ENCODE results near the gene TCF7. TPM values are rescaled to one million over a fixed set of nuclear protein-coding genes. Genes with fewer than 3 reads are reported as not detected.

Gene TCF7
- total RNA-seq, 1 donor from 2014 or later: 3.0 TPM

DNA sequence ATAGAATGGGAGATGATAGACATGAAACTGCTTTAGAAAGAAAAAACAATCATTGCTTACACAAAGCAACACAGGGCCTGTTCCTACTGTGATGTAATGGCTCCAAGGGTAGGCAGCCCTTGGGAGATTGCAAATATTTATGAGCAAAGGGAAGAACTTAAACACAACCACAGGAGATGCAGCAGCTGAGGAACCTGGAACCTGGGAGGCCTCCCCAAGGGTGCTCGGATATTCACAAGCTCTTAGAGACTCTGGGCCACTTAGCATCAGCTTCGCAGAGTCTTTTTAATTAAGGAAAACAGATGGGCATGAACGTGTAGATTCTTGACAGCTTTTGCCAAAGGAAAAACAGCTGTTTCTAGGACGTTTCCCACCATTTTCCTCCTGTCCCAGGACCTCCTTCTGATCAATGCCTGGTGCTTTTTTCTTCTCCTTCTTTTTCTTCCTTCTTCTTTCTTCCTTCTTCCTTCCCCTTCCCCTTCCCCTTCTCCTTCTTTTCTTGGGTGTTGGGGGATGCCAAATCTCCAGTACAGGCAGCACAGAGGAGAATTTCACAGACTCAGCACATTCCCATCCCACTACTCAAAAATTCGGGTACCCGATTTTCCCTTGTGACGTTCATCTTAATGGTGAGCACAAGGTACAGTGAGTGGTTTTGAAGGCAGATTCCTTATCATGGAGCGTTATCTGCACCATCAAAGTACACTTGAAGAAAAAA lies 28.1 kb upstream of the TCF7 start:
- Histone ChIP-seq H3K4me1 (no peaks in the 10 kb centered on the region), H3K9me3 (replicated peaks) (no peaks in the 10 kb centered on the region), H3K27ac (replicated peaks) (no peak overlapping the region), H3K4me3 (no peak overlapping the region), H3K27me3 (ENCODE audit: low read depth) (no peaks in the 10 kb centered on the region), H3K36me3 (no peaks in the 10 kb centered on the region)
- TF ChIP-seq, protein P1, sequence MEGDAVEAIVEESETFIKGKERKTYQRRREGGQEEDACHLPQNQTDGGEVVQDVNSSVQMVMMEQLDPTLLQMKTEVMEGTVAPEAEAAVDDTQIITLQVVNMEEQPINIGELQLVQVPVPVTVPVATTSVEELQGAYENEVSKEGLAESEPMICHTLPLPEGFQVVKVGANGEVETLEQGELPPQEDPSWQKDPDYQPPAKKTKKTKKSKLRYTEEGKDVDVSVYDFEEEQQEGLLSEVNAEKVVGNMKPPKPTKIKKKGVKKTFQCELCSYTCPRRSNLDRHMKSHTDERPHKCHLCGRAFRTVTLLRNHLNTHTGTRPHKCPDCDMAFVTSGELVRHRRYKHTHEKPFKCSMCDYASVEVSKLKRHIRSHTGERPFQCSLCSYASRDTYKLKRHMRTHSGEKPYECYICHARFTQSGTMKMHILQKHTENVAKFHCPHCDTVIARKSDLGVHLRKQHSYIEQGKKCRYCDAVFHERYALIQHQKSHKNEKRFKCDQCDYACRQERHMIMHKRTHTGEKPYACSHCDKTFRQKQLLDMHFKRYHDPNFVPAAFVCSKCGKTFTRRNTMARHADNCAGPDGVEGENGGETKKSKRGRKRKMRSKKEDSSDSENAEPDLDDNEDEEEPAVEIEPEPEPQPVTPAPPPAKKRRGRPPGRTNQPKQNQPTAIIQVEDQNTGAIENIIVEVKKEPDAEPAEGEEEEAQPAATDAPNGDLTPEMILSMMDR (IDR thresholded peaks at IDR 0.05; ENCODE audit: borderline replicate concordance): no peak
- intact Hi-C loops (cut with micrococcal nuclease): no loop called here
- DNase-seq: no peak

DNA sequence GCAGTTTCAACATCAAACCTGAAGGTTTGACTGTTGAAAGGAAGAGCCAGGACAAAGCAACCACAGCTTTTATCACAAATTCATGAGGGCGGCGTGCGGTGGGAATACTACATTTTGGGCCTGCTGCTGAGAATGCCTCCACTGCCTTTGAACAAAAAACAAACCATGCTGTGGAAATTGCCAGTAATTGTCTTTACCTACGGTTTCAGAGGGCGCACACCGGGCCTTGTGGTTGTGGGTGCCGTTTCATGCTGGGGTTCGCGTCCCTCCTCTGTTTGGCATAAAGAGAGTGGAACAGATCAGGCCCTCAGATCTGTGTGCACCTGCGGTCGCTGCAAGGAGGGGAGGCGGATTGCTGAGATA lies 27.6 kb upstream of the TCF7 start:
- TF ChIP-seq, protein P1 (IDR thresholded peaks at IDR 0.05; ENCODE audit: borderline replicate concordance): no peak
- Histone ChIP-seq H3K27ac (replicated peaks) (no peak overlapping the region), H3K4me3 (no peak overlapping the region), H3K9me3 (replicated peaks) (no peaks in the 10 kb centered on the region), H3K27me3 (ENCODE audit: low read depth) (no peaks in the 10 kb centered on the region), H3K36me3 (no peaks in the 10 kb centered on the region), H3K4me1 (no peaks in the 10 kb centered on the region)
- no peak for DNase-seq
- intact Hi-C loops (cut with micrococcal nuclease): no loop called here

DNA sequence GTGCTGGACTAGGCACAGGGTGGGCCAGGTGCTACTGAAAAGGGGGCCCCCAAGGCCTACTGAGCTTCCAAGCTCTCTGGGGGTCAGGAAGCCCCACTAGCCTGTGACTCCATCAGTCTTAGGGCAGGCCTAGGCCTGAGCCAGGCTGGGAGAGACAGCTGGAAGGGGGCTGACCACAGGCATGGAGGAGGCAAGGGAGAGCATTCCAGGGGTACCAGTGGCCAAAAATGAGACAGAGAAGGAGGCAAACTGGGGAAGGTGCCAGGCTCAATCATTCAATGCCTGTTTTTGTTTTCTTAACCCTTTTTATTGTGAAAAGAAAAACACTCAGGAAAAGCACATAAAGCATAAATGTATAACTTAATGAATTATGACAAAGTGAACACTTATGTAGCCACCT lies 26.2 kb upstream of the TCF7 start:
- Histone ChIP-seq H3K27ac (replicated peaks) (no peak overlapping the region), H3K27me3 (ENCODE audit: low read depth) (no peaks in the 10 kb centered on the region), H3K9me3 (replicated peaks) (no peaks in the 10 kb centered on the region), H3K36me3 (no peaks in the 10 kb centered on the region), H3K4me3 (no peak overlapping the region), H3K4me1 (no peaks in the 10 kb centered on the region)
- intact Hi-C loops (cut with micrococcal nuclease): no loop called here
- no peak for DNase-seq
- TF ChIP-seq, protein P1 (IDR thresholded peaks at IDR 0.05; ENCODE audit: borderline replicate concordance): no peak

DNA sequence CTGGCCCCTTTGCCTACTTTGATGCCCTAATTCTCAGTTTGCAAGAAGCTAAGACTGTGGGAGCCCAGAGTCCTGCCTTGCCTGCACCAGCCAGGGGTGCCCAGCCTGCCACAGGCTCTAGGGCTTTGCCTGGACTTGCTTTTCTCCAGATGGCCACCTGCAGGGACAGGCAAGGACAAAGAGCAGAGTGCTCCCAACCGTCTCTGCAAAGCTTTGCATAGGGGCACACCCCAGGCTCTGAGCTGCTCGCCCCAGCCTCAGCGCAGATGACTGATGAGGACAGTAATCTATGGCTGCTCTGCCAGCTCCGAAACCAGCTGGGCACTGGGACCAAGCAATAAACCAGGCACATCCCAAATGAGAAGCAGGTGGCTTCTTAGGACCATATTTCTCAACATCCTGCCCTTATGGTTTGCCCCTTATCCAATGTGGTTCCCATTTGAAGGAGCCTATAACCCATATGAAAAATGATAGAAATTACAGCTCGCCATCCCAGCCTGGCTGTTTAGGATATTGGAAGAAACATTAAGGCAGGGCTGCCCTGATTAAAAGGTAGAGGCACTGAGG lies 25.4 kb upstream of the TCF7 start:
- intact Hi-C loops (cut with micrococcal nuclease): no loop called here
- TF ChIP-seq, protein P1 (IDR thresholded peaks at IDR 0.05; ENCODE audit: borderline replicate concordance): no peak
- DNase-seq: no peak

DNA sequence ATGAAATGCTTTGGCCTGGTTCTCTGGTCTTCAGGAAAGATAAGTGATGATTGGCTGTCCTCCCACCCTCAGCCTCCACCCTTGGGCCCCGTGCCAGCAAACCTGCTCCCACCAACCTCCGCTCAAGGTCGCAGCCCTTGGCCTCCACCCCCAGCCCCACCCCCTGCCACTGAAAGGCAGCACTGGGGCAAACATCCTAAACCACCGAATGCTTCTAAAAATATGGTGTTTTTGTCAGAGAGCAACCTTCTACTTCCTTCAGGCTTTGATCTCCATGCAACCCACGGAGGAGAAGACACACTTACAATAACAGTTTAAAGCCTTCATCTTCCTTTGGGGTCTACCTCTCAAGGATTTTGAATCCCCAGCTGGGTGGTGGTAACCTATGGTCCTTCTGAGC lies 24.0 kb upstream of the TCF7 start:
- no peaks in the 10 kb centered on the region for H3K36me3 ChIP-seq
- TF ChIP-seq, protein P1 (IDR thresholded peaks at IDR 0.05; ENCODE audit: borderline replicate concordance): no peak
- no peaks in the 10 kb centered on the region for H3K4me1 ChIP-seq
- no peak for DNase-seq
- H3K9me3 ChIP-seq (replicated peaks): no peaks in the 10 kb centered on the region
- no peak overlapping the region for H3K27ac ChIP-seq (replicated peaks)
- intact Hi-C loops (cut with micrococcal nuclease): no loop called here
- no peak overlapping the region for H3K4me3 ChIP-seq
- H3K27me3 ChIP-seq (ENCODE audit: low read depth): peaks cover 4% of the 10 kb centered on the region

More for the DNA sequence above, 25.4 kb upstream of the TCF7 start:
- Histone ChIP-seq H3K4me3 (no peak overlapping the region), H3K27ac (replicated peaks) (no peak overlapping the region), H3K36me3 (no peaks in the 10 kb centered on the region), H3K9me3 (replicated peaks) (no peaks in the 10 kb centered on the region), H3K27me3 (ENCODE audit: low read depth) (no peaks in the 10 kb centered on the region), H3K4me1 (no peaks in the 10 kb centered on the region)

Measured in left ventricle myocardium inferior (tissue), 1 donor.